PFSK-1 (cell line): ENCODE data around the gene PRKAR2A.

ENCODE experiments used
- FOXP2 ChIP-seq: optimal IDR thresholded peaks from 2 replicates; pipeline ENCODE3; 2011; ENCODE audit warnings: borderline replicate concordance, control low read depth, inconsistent platforms; ENCODE audit not compliant: insufficient read depth; ENCODE audit errors: extremely low read length, extremely low read depth
- POLR2AphosphoS5 ChIP-seq: IDR thresholded peaks from 2 replicates; pipeline ENCODE4 v1.6.1; 2012; ENCODE audit warnings: low read depth, mild to moderate bottlenecking, control low read depth, low read length, moderate library complexity
- SIN3A ChIP-seq: IDR thresholded peaks from 2 replicates; pipeline ENCODE4 v1.6.1; 2012; ENCODE audit warnings: mild to moderate bottlenecking, low read length, moderate library complexity, borderline replicate concordance; ENCODE audit not compliant: insufficient read depth
- TAF1 ChIP-seq: IDR thresholded peaks from 2 replicates; pipeline ENCODE4 v1.6.1; 2012; ENCODE audit warnings: low read length, control low read depth, borderline replicate concordance; ENCODE audit not compliant: insufficient read depth
- TF ChIP-seq, protein P1 (sequence below), 2 experiments: IDR thresholded peaks; 2 replicates each; pipeline versions ENCODE4 v1.6.1 to v1.8.0; 2011 to 2012; ENCODE audit warnings: low read depth in 2 of 2, low read length in 2 of 2, control low read depth in 1 of 2, inconsistent platforms in 1 of 2, mild to moderate bottlenecking in 1 of 2, moderate library complexity in 1 of 2; ENCODE audit not compliant: insufficient read depth in 1 of 2

Gene PRKAR2A

DNA sequence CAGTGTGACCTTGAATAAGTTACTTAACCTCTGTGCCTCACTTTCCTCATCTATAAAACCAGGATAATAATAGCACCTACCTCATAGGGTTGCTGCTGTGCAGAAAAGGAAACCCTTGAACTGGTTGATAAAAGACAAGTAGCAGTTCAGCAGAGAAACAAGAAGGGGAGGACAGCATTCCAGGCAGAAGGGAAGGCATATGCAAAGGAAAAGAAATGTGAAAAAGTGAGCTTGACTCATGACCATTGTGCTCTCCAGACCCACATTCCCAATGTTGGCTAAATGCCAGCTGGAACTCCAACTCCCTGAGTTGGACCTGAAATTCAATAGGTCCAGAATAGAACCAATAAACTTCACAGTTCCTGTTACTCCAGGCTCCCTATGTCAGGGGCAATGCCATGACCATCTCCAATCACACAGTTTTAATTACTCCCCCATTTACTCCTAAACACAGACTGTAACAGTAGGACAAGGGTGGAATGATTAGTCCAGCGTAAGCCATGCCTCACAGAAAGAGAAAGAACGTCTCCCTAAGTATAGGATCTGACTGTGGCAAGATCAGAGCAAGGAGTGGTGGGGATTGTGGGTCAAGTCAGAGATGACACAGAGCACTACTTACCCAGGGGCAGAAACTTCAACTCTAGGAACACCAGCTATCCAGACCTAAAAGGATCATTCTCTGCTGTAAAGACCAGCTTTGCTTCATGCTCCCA lies 26.9 kb downstream of the PRKAR2A start:
- TF ChIP-seq, protein P1, sequence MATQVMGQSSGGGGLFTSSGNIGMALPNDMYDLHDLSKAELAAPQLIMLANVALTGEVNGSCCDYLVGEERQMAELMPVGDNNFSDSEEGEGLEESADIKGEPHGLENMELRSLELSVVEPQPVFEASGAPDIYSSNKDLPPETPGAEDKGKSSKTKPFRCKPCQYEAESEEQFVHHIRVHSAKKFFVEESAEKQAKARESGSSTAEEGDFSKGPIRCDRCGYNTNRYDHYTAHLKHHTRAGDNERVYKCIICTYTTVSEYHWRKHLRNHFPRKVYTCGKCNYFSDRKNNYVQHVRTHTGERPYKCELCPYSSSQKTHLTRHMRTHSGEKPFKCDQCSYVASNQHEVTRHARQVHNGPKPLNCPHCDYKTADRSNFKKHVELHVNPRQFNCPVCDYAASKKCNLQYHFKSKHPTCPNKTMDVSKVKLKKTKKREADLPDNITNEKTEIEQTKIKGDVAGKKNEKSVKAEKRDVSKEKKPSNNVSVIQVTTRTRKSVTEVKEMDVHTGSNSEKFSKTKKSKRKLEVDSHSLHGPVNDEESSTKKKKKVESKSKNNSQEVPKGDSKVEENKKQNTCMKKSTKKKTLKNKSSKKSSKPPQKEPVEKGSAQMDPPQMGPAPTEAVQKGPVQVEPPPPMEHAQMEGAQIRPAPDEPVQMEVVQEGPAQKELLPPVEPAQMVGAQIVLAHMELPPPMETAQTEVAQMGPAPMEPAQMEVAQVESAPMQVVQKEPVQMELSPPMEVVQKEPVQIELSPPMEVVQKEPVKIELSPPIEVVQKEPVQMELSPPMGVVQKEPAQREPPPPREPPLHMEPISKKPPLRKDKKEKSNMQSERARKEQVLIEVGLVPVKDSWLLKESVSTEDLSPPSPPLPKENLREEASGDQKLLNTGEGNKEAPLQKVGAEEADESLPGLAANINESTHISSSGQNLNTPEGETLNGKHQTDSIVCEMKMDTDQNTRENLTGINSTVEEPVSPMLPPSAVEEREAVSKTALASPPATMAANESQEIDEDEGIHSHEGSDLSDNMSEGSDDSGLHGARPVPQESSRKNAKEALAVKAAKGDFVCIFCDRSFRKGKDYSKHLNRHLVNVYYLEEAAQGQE (IDR thresholded peaks at IDR 0.05; ENCODE audit: insufficient read depth in 1 of 2, low read depth in 2 of 2, low read length in 2 of 2), result no peak
- TF ChIP-seq FOXP2, result no peak
- no peak for TF ChIP-seq SIN3A
- no peak for TF ChIP-seq POLR2AphosphoS5
- no peak for TF ChIP-seq TAF1

DNA sequence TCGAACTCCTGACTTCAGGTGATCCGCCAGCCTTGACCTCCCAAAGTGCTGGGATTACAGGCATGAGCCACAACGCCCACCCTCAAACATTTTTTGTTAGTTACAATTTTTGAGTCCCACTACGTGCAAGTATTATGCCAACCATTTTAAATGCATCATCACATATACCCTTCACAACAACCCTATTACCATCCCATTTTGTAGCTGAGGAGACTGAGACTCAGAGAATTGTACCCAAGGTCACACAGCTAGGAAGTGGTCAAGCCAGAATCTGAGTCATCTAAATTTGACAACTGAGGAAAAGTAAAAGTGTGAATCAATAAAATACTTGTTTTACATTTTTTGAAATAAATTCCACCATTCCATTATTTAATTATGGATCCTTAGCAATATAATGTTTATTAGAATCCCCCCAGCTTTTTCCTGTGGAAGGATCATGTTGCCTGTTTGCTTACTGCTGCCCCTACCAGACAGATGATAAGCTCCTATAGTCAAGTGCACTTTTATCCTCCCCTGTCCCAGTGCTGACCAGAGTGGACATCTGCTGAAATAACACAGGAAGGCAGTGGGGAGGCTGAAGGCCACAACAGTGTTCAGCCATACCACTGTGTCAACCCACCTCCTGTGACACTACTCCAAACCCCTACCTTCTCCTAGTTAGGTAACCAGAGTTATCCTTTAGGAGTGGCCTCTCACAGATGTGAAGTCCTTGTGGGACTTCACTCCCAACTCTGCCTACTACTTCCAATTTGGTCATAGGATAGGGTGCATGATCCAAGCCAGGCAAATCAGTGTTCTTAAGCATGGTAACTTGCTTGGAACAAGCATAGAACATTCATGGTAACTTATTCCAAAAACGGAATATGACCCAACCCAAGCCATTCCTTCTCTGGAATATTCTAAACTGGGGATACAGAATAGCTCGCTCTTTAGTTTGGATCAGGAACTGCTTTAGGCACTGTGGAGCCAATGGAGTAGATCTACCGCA lies 28.1 kb downstream of the PRKAR2A start:
- TF ChIP-seq POLR2AphosphoS5, result no peak
- TF ChIP-seq SIN3A, result no peak
- TF ChIP-seq FOXP2, result no peak
- TF ChIP-seq, protein P1 (IDR thresholded peaks at IDR 0.05; ENCODE audit: insufficient read depth in 1 of 2, low read depth in 2 of 2, low read length in 2 of 2), result no peak
- TF ChIP-seq TAF1, result no peak

DNA sequence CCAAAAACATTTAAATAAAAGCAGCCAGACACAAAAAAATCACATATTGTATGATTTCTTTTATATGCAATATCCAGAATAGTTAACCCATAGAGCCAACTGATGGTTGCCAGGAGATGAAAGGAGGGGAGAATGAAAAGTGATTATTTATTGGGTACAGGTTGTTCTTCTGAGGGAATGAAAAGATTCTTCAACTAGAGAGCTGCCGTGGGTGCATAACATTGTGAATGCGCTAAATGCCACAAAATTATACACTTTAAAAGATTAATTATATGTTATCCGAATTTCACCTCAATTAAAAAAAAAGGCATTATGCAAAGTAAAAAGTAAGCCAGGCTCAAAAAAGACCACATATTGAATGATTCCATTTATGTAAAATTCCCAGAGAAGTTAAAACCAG lies 36.1 kb downstream of the PRKAR2A start:
- TF ChIP-seq TAF1 (no peak), POLR2AphosphoS5 (no peak), FOXP2 (no peak), SIN3A (no peak)

DNA sequence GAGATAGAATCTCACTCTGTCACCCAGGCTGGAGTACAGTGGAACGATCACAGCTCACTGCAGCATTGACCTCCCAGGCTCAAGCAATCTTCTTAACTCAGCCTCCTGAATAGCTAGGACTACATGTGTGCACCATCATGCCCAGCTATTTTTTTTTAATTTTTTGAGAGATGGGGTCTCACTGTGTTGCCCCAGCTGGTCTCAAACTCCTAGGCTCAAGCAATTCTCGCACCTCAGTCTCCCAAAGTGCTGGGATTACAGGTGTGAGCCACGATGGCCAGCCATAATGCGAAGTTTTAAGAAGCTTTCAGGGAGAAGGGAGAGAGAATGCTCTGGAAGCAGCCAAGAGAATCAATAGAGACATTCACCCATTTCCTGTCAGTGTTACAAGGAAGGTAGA lies 42.7 kb downstream of the PRKAR2A start:
- TF ChIP-seq SIN3A (no peak), FOXP2 (no peak), TAF1 (no peak), POLR2AphosphoS5 (no peak)
- TF ChIP-seq, protein P1 (IDR thresholded peaks at IDR 0.05; ENCODE audit: insufficient read depth in 1 of 2, low read depth in 2 of 2, low read length in 2 of 2), result no peak

DNA sequence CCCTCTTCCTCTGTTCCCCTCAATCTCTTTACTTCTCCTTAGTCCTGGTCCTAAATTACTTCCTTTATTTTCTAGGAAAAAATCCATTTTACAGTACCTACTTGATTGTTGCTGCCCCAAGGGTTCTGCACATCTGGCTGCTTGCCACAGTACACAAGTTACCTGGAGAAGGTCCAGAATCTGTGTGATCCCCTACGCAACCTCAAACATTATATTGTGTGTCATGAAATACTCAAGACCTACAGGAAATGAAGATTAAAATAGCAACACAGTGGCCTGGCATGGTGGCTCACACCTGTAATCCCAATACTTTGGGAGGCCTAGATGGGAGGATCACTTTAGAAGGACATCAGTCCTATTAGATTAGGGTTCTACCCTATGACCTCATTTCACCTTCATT lies 48.7 kb downstream of the PRKAR2A start:
- TF ChIP-seq TAF1 (no peak), POLR2AphosphoS5 (no peak), SIN3A (no peak), FOXP2 (no peak)
- TF ChIP-seq, protein P1 (IDR thresholded peaks at IDR 0.05; ENCODE audit: insufficient read depth in 1 of 2, low read depth in 2 of 2, low read length in 2 of 2), result no peak
